Colon (tissue), 2 donors: Measurements from ENCODE around the gene GDAP1L1.
"Not testable (repeated sequence)": the region's sequence is repeated elsewhere in the genome, so short reads cannot be mapped to it uniquely, and the experiment has no call there.

Experiments used
- FAIRE-seq: peaks from 2 replicates; lab custom pipeline; 2012; peaks lifted over from hg19 to GRCh38; lab: Jason Lieb, UNC
- donor health status: control.
- donor health status: control.

GDAP1L1 gene

DNA sequence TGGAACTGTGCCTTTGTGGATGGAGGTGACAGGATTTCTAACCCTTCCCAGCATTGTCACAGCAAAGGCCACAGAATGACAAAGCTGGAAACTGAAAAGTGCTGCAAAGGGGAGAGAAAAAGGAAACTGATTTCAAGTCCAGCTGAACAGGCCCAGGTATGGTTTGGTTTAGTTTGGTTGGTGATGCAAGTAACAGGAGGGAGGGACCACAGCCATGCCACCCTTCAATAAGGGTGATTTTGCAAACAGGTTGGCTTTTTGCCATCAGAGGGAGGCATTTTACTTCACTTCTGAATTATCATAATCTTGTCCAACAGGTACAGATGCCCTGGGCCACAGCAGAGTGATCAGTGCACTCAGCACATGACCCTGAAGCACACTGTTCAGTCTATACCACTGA is 57.3 kb downstream of the GDAP1L1 start:
- no peak for FAIRE-seq

DNA sequence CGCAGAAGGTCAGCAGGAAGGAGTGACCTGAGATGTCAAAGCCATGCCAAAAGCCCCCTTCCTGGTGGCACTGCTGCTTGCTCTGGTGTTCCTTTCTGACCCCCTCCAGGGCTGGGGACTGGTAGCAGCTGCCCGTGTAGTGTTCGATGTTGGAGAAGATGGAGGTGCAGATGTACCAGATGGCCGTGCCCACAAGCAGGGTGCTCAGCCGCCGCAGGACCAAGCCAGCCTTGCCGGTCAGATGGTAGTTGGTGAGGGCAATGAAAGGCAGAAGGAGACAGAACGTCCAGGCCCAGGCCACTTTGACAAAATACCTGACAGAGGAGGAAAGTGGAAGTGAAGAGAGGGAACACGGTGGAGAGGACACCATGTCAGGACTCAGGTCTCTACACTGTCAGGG is 59.8 kb downstream of the GDAP1L1 start:
- FAIRE-seq = no peak

DNA sequence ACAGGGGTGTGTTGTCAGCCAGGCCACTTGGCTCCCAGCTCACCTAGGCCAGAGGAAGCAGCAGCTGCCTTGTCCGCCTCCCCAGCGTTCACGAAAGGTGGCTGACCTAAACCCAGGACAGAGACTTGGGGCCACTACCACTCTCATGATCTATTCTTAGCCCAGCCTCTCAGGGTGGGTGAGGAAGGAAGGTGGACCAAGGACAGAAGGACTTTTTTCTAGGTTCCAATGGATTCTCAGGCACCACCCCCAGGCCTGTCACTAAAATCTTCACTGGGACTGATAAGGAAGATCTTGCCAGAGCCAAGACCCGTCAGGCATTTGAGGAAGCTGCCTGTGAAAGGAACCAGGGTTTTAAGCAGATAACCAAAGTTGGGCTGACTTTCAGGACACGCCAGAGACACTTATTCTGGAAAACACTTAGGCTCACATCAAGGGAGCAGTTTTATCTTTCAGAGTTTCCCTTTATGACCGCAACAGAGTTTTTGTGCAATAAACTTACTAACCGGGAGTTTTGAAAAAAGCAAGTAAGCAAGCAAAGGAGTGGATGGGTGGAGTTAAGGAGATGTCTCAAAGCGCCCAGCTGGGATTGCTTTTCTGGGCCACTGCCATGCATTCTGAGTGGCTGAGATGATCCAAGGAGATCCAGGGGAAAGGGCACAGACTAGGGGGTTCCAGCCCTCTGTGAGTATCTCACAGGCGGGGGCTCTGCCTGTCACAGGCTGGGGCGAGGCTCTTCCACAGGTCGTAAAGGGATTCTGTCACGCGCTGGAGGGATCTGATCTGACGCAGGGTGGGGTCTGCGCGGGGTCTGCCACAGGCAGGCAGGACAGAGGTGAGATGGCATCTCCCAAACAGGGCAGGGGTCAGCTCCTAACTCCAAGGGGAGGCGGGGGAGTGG is 62.9 kb downstream of the GDAP1L1 start:
- no peak for FAIRE-seq

GRCh38 chr20:44310664-44311639 is 63.8 kb downstream of the GDAP1L1 start, which contains the start of gene FITM2:
Gene FITM2, minus strand, starts transcription at chr20:44311202. Its CDS starts 54 bp downstream, at chr20:44311148.
- no peak for FAIRE-seq

- FAIRE-seq = no peak
Measured at GRCh38 chr20:44314870-44315269, 67.8 kb downstream of the GDAP1L1 start.

DNA sequence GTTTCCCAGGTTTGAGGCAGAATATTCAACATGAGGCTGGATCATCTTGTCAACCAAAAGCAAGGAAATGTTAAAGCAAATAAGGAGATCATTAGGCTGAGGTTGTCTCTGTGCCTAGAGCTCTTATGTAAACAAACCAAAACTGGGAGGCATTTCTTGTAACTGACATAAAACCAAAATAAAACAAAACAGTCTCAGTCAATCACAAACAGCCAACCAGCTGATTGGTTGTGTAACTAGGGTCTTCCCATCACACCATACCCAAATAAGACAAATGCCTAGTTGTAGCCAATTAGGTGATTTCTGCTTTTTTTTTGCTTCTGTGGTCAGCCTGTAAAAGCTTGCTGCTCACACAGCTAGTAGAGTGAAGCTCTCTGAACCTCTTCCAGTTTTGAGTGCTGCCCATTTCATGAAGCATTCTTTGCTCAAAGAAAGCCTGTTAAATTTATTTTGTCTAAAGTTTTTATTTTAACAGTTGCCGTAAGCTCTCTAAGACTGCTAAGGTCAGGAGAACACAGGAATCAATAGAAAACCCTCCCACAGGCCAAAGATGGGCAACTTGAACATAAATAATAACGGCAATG is 72.8 kb downstream of the GDAP1L1 start:
- no peak for FAIRE-seq

GRCh38 chr20:44324343-44324742 is 77.2 kb downstream of the GDAP1L1 start:
- FAIRE-seq = no peak

DNA sequence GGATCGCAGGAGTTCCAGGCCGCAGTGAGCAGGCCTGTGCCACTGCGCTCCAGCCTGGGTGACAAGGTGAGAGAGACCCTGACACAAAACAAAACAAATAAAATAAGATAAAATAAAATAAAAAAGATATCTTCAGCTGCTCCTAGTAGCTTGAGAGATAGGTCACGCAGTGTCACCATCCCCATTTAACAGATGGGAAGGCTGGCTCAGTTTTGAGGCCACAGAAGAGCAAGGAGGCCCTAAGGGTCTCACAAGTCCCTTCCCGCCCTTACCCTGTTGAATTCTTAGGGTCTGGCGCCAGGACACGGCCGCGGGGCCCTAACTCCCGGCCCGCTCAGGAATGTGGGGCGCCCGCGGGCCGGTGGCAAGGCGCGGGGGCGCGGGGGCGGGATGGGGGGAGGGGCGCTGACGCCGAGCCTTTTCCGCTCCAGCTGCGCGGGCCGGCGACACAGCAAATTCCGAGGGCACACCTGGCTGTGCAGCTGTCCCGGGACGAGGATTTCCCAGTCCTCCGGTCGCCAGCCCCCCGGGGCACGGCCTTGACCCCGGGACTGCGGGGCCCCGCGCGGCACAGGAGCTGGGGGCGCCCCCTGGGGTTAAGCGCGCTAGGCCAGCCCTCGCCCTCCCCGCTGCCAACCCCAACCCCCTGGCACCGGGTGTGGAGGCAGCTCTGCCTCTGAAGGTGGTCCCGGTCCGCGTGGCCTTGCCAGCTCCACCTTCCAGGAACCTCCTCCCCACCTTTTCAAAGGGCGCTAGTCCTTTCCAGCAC is 79.5 kb downstream of the GDAP1L1 start:
- no peak for FAIRE-seq

DNA sequence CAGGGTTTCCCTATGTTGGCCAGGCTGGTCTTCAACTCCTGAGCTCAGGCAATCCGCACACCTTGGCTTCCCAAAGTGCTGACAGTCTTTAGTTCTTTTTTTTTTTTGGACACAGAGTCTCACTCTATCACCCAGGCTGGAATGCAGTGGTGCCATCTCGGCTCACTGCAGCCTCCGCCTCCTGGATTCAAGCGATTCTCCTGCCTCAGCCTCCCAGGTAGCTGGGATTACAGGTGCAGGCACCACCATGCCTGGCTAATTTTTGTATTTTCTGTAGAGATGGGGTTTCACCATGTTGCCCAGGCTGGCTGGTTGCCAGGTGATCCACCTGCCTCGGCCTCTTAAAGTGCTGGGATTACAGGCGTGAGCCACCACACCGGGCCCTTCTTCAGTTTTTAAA is 80.6 kb downstream of the GDAP1L1 start:
- not testable (repeated sequence) for FAIRE-seq

DNA sequence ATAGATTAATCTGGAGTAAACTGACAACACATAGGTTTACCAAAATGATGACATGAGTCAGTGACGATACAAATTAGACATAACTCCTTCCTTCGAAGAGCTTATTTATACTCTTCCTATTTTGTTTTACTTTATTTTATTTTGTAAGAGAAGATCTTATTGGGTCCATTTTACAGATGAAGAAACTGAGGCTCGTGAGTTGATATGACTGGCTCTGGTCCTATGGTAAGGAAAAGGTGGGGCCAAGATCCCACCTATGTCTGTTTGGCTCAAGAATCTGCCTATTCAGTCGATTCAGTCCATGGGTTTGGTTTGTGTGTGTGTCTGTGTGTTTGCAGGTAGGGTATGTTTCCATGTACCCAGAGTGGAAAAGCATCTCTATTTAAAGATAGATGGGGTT is 81.3 kb downstream of the GDAP1L1 start:
- no peak for FAIRE-seq
